ENCODE data around the gene CDKN2B-AS1. TPM values are rescaled to one million over a fixed set of nuclear protein-coding genes. Genes with fewer than 3 reads are reported as not detected.

Gene CDKN2B-AS1
- polyA plus RNA-seq, 1 experiment, result 2.8 TPM

DNA sequence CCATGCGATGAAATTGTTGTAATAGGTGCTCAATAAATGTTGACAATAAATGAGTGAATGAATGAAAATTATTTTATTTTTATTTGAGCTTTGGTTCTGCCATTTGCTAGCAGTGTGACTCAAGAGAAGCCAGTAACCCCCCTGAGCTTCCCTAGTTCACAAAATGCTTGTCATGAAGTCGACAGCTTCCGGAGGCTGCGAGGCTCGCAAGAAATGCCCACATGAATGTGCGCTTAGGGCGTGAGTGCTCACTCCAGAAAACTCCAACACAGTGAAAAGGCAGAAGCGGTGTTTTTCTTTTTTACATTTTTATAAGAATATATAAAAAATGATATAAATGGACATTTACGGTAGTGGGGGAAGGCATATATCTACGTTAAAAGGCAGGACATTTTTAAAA, 26.9 kb upstream of the CDKN2B-AS1 start:
- DNase-seq (ENCODE audit: low read depth, low spot score), result no peak
- peaks cover 52% of the 10 kb centered on the region for H3K27me3 ChIP-seq (ENCODE audit: control insufficient read depth, insufficient read depth, low read length)
- H3K4me3 ChIP-seq (ENCODE audit: low read depth, low read length), result no peak overlapping the region
- no peak overlapping the region for H3K27ac ChIP-seq (ENCODE audit: low read depth, low read length)
- peaks cover 24% of the 10 kb centered on the region for H3K9me3 ChIP-seq (ENCODE audit: control insufficient read depth, insufficient read depth, low read length)
- ChIA-PET CTCF (interaction anchor here (0.6 to 3.6 kb wide), 7 partner anchors 25 to 487 kb away, joined by 3 to 29 read pairs (median 6); partner anchors contain the start of gene CDKN2B), POLR2A (interaction anchor here (1.8 kb wide), 1 partner anchor 41 kb away, joined by 6 read pairs; the partner anchor contains the start of gene CDKN2B)
- TF ChIP-seq, protein P1, sequence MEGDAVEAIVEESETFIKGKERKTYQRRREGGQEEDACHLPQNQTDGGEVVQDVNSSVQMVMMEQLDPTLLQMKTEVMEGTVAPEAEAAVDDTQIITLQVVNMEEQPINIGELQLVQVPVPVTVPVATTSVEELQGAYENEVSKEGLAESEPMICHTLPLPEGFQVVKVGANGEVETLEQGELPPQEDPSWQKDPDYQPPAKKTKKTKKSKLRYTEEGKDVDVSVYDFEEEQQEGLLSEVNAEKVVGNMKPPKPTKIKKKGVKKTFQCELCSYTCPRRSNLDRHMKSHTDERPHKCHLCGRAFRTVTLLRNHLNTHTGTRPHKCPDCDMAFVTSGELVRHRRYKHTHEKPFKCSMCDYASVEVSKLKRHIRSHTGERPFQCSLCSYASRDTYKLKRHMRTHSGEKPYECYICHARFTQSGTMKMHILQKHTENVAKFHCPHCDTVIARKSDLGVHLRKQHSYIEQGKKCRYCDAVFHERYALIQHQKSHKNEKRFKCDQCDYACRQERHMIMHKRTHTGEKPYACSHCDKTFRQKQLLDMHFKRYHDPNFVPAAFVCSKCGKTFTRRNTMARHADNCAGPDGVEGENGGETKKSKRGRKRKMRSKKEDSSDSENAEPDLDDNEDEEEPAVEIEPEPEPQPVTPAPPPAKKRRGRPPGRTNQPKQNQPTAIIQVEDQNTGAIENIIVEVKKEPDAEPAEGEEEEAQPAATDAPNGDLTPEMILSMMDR (IDR thresholded peaks at IDR 0.05; ENCODE audit: low read depth, low read length), result no peak

DNA sequence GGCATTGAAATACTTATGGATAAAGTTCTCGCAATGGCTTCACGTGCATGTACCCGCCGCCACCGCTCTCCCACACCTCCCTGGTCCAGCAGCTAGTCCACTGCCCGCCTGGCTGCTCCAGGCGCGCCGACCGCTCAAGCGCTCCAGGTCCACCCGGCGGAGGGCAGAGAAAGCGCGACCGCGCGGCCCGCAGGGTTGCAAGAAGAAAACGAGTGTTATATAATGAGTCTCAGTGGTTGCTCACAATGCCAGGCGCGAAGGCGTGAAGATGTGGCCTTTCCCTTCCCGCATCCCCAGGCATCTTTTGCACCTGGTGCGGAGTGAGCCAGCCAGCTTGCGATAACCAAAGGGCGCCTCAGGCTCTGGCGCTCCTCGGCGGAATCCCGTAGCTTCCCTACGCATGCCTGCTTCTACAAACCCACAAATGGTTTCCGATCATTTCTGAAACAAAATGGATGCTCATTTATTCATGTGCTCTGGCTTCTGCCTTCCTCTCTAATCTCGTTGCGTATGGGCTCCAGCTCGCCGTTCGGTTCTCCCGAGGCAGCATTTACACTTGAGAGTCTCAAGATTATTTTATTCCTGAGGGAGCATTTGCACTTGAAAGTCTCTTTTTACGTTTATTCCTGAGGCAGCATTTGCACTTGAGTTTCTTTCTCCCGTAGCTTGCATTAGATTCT, 26.1 kb upstream of the CDKN2B-AS1 start:
- peaks cover 24% of the 10 kb centered on the region for H3K9me3 ChIP-seq (ENCODE audit: control insufficient read depth, insufficient read depth, low read length)
- no peak for DNase-seq (ENCODE audit: low read depth, low spot score)
- no peak overlapping the region for H3K27ac ChIP-seq (ENCODE audit: low read depth, low read length)
- TF ChIP-seq, protein P1 (IDR thresholded peaks at IDR 0.05; ENCODE audit: low read depth, low read length), result no peak
- POLR2A ChIA-PET, result interaction anchor here (1.8 kb wide), 1 partner anchor 40 kb away, joined by 6 read pairs; the partner anchor contains the start of gene CDKN2B
- 0 out of 2 replicates have a peak overlapping the region, but pooled peaks have one; percentile 25 for H3K4me3 ChIP-seq (ENCODE audit: low read depth, low read length)
- CTCF ChIA-PET, result interaction anchor here (0.8 to 3.6 kb wide), 6 partner anchors 24 to 339 kb away, joined by 3 to 29 read pairs (median 8); partner anchors contain the start of gene CDKN2B
- peaks cover 57% of the 10 kb centered on the region for H3K27me3 ChIP-seq (ENCODE audit: control insufficient read depth, insufficient read depth, low read length)

DNA sequence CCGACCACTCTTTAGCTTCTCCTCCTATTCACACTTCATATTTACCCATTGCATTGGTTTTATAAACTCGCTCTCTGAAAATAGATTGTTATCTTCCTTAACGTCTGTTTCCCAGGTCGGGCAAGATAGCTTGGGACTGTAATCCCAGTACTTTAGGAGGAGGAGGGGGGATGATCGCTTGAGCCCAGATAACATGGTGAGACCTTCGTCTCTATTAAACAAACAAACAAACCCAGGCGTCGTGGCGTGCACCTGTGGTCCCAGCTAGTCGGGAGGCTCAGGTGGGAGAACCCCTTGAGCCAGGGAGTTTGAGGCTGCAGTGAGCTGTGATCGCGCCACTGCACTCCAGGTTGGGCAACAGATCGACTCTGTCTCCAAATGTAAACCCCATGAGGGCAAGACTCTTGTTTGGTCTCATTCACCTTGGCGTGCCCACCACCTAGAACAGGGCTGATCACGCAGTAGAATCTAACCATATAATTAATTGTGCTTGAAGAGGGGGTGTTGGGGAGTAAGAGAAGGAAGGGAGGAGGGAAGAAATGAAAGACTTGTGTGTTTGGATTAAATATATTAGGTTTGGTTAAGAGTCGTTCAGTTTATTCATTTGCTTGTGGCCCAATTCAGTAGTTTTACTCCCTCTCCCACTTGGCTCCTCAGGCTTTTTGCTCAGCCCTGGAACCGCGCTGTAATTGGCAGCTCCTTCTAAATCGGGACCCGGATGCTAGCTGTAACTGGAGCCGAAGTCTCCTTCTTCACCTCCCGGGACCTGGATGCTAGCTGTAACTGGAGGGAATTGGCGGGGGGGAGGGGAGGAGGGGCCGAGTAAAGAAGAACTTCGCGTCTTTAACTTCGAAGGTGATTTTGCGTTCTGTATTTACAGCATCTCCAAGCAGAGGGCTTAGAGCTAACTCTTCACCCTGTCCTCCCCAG, 25.3 kb upstream of the CDKN2B-AS1 start:
- DNase-seq (ENCODE audit: low read depth, low spot score), result no peak
- Histone ChIP-seq H3K27me3 (ENCODE audit: control insufficient read depth, insufficient read depth, low read length) (peaks cover 64% of the 10 kb centered on the region), H3K9me3 (ENCODE audit: control insufficient read depth, insufficient read depth, low read length) (peaks cover 24% of the 10 kb centered on the region), H3K27ac (ENCODE audit: low read depth, low read length) (no peak overlapping the region), H3K4me3 (ENCODE audit: low read depth, low read length) (no peak overlapping the region)
- ChIA-PET POLR2A (interaction anchor here (1.8 kb wide), 1 partner anchor 39 kb away, joined by 6 read pairs; the partner anchor contains the start of gene CDKN2B), CTCF (interaction anchor here (0.6 to 3.6 kb wide), 9 partner anchors 24 to 577 kb away, joined by 3 to 29 read pairs (median 4); partner anchors contain the start of genes CDKN2A, CDKN2B and CDKN2B-AS1)
- TF ChIP-seq, protein P1 (IDR thresholded peaks at IDR 0.05; ENCODE audit: low read depth, low read length), result no peak

DNA sequence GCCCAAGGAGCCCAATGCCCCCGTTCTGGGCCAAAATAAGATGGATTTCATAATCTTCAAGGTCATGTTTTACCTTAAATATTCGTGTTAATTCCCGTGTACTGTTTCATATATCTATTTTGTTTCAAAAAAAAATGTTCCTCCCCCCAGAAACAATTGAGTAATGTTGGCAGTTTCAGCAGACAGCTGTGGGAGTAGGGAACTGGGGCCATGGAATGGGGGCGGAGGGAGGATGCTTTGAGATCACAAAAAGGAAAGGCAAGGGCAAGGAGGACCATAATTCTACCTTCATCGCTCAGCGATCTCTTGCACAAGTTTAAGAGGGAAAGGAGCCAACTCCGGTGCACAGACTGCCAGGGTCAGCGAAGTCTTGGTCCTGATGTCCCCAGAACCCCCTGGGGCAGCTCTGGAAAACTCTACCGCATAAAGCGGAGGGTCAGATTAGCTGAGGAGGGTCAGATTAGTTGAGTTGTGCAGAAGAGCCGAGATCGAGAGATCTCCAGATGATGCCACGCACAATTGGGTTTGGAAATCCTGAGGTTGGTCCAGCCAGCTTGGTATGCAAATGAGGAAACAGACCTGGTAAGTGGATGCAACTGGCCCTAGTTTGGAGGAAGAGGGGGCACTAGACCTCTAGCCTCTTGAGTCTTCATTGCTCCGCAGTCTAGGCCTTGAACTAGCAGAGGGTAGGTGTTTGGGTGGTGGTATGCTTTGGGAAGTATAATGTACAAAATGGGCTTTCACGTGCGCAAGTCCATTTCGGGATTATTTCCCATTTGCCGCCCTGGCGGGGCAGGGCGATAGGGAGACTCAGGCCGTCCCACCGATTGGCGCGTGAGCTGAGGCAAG, 24.4 kb upstream of the CDKN2B-AS1 start:
- no peak overlapping the region for H3K27ac ChIP-seq (ENCODE audit: low read depth, low read length)
- ChIA-PET POLR2A (no interaction called here), CTCF (interaction anchor here (0.7 to 3.6 kb wide), 8 partner anchors 23 to 274 kb away, joined by 3 to 29 read pairs (median 4); partner anchors contain the start of gene CDKN2B)

More for the DNA sequence above, 24.4 kb upstream of the CDKN2B-AS1 start:
- TF ChIP-seq, protein P1 (IDR thresholded peaks at IDR 0.05; ENCODE audit: low read depth, low read length), result no peak
- DNase-seq (ENCODE audit: low read depth, low spot score), result no peak
- peaks cover 21% of the 10 kb centered on the region for H3K9me3 ChIP-seq (ENCODE audit: control insufficient read depth, insufficient read depth, low read length)
- H3K4me3 ChIP-seq (ENCODE audit: low read depth, low read length), result no peak overlapping the region
- peaks cover 64% of the 10 kb centered on the region for H3K27me3 ChIP-seq (ENCODE audit: control insufficient read depth, insufficient read depth, low read length)
